Spleen (tissue), 11 donors: Measurements from ENCODE around the gene SMLR1. TPM values are rescaled to one million over a fixed set of nuclear protein-coding genes. Genes with fewer than 3 reads are reported as not detected.

Experiments
- DNase-seq: peaks from one replicate; pipeline ENCODE4 v3.0.0-alpha.2; 2020
- H3K27ac ChIP-seq, 8 donors: fragments of 200-600 bp; sonication (generic) in 7 of 8; 1 replicate in 4 of 8; 2 replicates in 4 of 8; pipeline versions ENCODE4 v1.5.0 to v1.8.0; 2016 to 2021; ENCODE audit warnings: inconsistent platforms in 4 of 8, mild to moderate bottlenecking in 4 of 8, moderate library complexity in 1 of 8
- H3K27me3 ChIP-seq, 7 donors: fragments of 200-600 bp; sonication (generic) in 6 of 7; replicated peaks in 1 of 7; 1 replicate in 4 of 7; 2 replicates in 3 of 7; pipeline versions ENCODE4 v1.5.0 to v1.8.0; 2016 to 2021; ENCODE audit warnings: inconsistent platforms in 3 of 7, mild to moderate bottlenecking in 1 of 7
- H3K36me3 ChIP-seq, 6 donors: fragments of 200-600 bp; sonication (generic) in 5 of 6; 1 replicate in 4 of 6; 2 replicates in 2 of 6; pipeline versions ENCODE4 v1.5.0 to v1.8.0; 2016 to 2021; ENCODE audit warnings: inconsistent platforms in 2 of 6
- H3K4me1 ChIP-seq, 6 donors: fragments of 200-600 bp; sonication (generic) in 5 of 6; 1 replicate in 3 of 6; 2 replicates in 3 of 6; pipeline versions ENCODE4 v1.5.0 to v1.8.0; 2016 to 2021; ENCODE audit warnings: inconsistent platforms in 3 of 6
- H3K4me3 ChIP-seq, 8 donors: fragments of 200-600 bp; sonication (generic) in 7 of 8; 1 replicate in 4 of 8; 2 replicates in 4 of 8; pipeline versions ENCODE4 v1.5.0 to v1.8.0; 2016 to 2021; ENCODE audit warnings: inconsistent platforms in 4 of 8, mild to moderate bottlenecking in 4 of 8, moderate library complexity in 2 of 8
- H3K9me3 ChIP-seq, 8 donors: fragments of 200-600 bp; sonication (generic) in 7 of 8; 1 replicate in 4 of 8; 2 replicates in 4 of 8; pipeline versions ENCODE4 v1.5.0 to v1.8.0; 2016 to 2021; ENCODE audit warnings: inconsistent platforms in 4 of 8
- CTCF ChIP-seq, 11 experiments: fragments of 200-600 bp in 7 of 11; fragments of 450-650 bp in 4 of 11; sonication (generic) in 4 of 11; IDR thresholded peaks in 8 of 11; conservative IDR thresholded peaks in 3 of 11; 1 replicate in 7 of 11; 2 replicates in 4 of 11; pipeline versions ENCODE4 v1.4.0 to v1.8.0; 2016 to 2021; ENCODE audit warnings: antibody characterized with exemption in 11 of 11, inconsistent platforms in 4 of 11, mild to moderate bottlenecking in 1 of 11
- POLR2A ChIP-seq, 3 donors: fragments of 450-650 bp; IDR thresholded peaks; one replicate each; pipeline ENCODE4 v1.5.1; 2017; ENCODE audit warnings: antibody characterized with exemption in 3 of 3, mild to moderate bottlenecking in 1 of 3
- POLR2AphosphoS5 ChIP-seq, 3 donors: sonication (generic); formaldehyde crosslinking; IDR thresholded peaks; one replicate each; pipeline ENCODE4 v1.5.1; 2017; ENCODE audit warnings: antibody characterized with exemption in 3 of 3
- WGBS, 5 donors: extraction: QIAGEN DNeasy Blood & Tissue Kit in 3 of 5; methylation state at CpG; one replicate each; pipeline versions ENCODE4 v1.1.5 to v1.1.7; 2013 to 2018; 5-methylcytosine and 5-hydroxymethylcytosine counted together
- intact Hi-C: fragments of 100-400 bp; cut with DNase I; formaldehyde crosslinking; loops from one replicate; pipeline ENCODE4 v1.15.0; 2023; ENCODE audit warnings: low total_unique reads
- polyA plus RNA-seq, 3 donors: library from polyadenylated mRNA; stranded (reverse); fragments of 200-250 nt; gene quantifications; one replicate each; pipeline ENCODE4 v1.2.1, GENCODE V29; 2013
- total RNA-seq, 7 donors: library from RNA; depleted of rRNA in 3 of 7; stranded (reverse); fragments of >200 nt in 3 of 7; fragmentation: NEBNext Ultra II Directional in 4 of 7; extraction: Animal tissue kit (Norgen Biotek cat#: 25700) in 4 of 7; gene quantifications; one replicate each; pipeline versions ENCODE4 v1.1.0 to v1.2.1, GENCODE V29; 2016 to 2021
- donor health status: healthy with polysubstance abuse.
- donor health status: DM: no; HTN: no; CAD: no; lungs with moderate emphysema.
- donor health status: DM: no; HTN: no; CAD: no.
- donor health status: Bipolar disorder and iron deficiency.
- donor health status: healthy.
- donor health status: DM: no; HTN: no; CAD: no.
- donor health status: DM: yes; HTN: yes; CAD: no.

Gene SMLR1
- total and polyA plus RNA-seq, 10 donors, result not detected

- intact Hi-C loops, result no loop called here
- H3K36me3 ChIP-seq, result peaks cover 0 to 3% (median 0%) of the 10 kb centered on the region in 6 donors
- H3K27ac ChIP-seq, result peak overlapping the region in 1 of 8 donors; percentile 19
- 84 to 90% (median 89%) methylated on average over 1 of the region's 1 CpG for WGBS, 5 donors
- H3K27me3 ChIP-seq, result no peaks in the 10 kb centered on the region
- TF ChIP-seq POLR2A (IDR thresholded peaks at IDR 0.05), result no peak
- no peak for TF ChIP-seq POLR2AphosphoS5 (IDR thresholded peaks at IDR 0.05)
- TF ChIP-seq CTCF (IDR thresholded peaks at IDR 0.05 in 8 of 11, conservative IDR thresholded peaks at IDR 0.05 in 3 of 11), result no peak
- peaks cover 0 to 27% (median 1%) of the 10 kb centered on the region in 6 donors for H3K4me1 ChIP-seq
- H3K4me3 ChIP-seq, result no peak overlapping the region
- H3K9me3 ChIP-seq, result no peaks in the 10 kb centered on the region
- no peak for DNase-seq
Measured at GRCh38 chr6:130846501-130846900, 19.3 kb downstream of the SMLR1 start.

GRCh38 chr6:130847001-130847910 lies 20.1 kb downstream of the SMLR1 start:
- TF ChIP-seq POLR2A (IDR thresholded peaks at IDR 0.05) (no peak), CTCF (IDR thresholded peaks at IDR 0.05 in 8 of 11, conservative IDR thresholded peaks at IDR 0.05 in 3 of 11) (no peak), POLR2AphosphoS5 (IDR thresholded peaks at IDR 0.05) (no peak)
- Histone ChIP-seq H3K36me3 (no peaks in the 10 kb centered on the region), H3K4me3 (no peak overlapping the region), H3K9me3 (no peaks in the 10 kb centered on the region), H3K4me1 (peaks cover 0 to 27% (median 1%) of the 10 kb centered on the region in 6 donors), H3K27ac (peak overlapping the region in 5 of 8 donors; percentile 9 to 37 (median 26)), H3K27me3 (no peaks in the 10 kb centered on the region)
- no peak for DNase-seq
- intact Hi-C loops, result no loop called here
- WGBS, 5 donors, result 56 to 74% (median 67%) methylated on average over 7 of the region's 7 CpGs

- TF ChIP-seq CTCF (IDR thresholded peaks at IDR 0.05 in 8 of 11, conservative IDR thresholded peaks at IDR 0.05 in 3 of 11) (no peak), POLR2AphosphoS5 (IDR thresholded peaks at IDR 0.05) (no peak), POLR2A (IDR thresholded peaks at IDR 0.05) (no peak)
- Histone ChIP-seq H3K9me3 (no peaks in the 10 kb centered on the region), H3K27ac (no peak overlapping the region), H3K36me3 (peaks cover 0 to 13% (median 0%) of the 10 kb centered on the region in 6 donors), H3K27me3 (no peaks in the 10 kb centered on the region), H3K4me1 (peaks cover 0 to 27% (median 1%) of the 10 kb centered on the region in 6 donors), H3K4me3 (no peak overlapping the region)
- intact Hi-C loops, result no loop called here
- DNase-seq, result no peak
- WGBS, 5 donors, result 66 to 77% (median 71%) methylated on average over 2 of the region's 2 CpGs
Measured at GRCh38 chr6:130848945-130849344, 21.7 kb downstream of the SMLR1 start.

- DNase-seq, result no peak
- no peaks in the 10 kb centered on the region for H3K27me3 ChIP-seq
- intact Hi-C loops, result no loop called here
- H3K9me3 ChIP-seq, result no peaks in the 10 kb centered on the region
- 91 to 100% (median 94%) methylated on average over 1 of the region's 1 CpG for WGBS, 5 donors
- no peak overlapping the region for H3K27ac ChIP-seq
- peaks cover 0 to 16% (median 0%) of the 10 kb centered on the region in 6 donors for H3K36me3 ChIP-seq
- TF ChIP-seq POLR2AphosphoS5 (IDR thresholded peaks at IDR 0.05), result no peak
- H3K4me3 ChIP-seq, result no peak overlapping the region
- peaks cover 0 to 27% (median 1%) of the 10 kb centered on the region in 6 donors for H3K4me1 ChIP-seq
Measured at GRCh38 chr6:130849594-130849993, 22.4 kb downstream of the SMLR1 start.
